Nucleus accumbens (tissue), 56 donors: ENCODE data around the gene ZDHHC14.
"Not testable (repeated sequence)": the region's sequence is repeated elsewhere in the genome, so short reads cannot be mapped to it uniquely, and the experiment has no call there.

Source experiments
- DNase-seq, 56 donors: peaks; one replicate each; lab custom pipeline; 2025; lab: John Stamatoyannopoulos, UW

ZDHHC14 gene

DNA sequence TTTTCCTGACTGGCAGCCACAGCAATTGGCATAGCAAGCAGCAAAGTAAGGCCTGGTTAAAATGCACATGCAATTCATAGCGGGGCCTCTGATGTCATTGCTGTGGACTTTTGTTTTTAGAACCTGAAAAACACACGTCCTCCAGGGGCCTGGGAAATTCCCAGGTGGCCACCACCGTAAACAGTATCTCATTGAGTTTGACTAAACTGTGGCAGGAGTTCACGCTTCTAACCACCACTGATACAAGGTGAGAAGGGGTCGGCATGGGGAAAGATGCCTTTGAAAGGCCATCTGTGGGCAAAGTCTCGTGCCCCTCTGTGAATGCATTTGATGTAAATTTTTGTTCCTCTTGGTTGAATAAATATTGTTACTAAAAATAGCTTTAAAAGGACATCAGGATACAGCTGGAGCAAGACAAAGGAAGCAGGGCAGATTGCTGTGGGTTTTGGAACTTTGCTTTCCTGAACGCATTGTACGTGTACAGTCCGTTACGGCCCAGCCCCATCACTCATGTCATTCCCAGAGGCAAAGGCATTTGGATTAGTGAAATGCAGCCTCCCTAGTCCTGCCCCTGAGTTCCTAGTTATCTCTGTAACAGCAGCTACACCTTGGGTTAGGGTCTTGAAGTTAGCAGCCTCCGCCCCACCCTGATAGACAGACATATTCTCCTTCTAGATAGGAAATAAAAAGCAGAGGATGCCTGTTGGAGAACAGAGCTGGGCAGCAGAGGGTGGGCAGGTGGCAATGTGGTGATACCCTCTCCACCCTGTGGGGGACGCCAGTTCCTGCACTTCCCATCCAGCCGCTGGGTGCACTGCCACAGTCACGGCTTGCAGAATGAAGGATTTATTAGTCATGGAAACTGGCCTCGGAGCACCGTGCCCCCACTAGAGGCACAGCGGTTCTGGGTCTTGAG, 80.3 kb downstream of the ZDHHC14 start:
- peak in 3 of 56 donors; percentile 26 to 57 (median 42) for DNase-seq

DNA sequence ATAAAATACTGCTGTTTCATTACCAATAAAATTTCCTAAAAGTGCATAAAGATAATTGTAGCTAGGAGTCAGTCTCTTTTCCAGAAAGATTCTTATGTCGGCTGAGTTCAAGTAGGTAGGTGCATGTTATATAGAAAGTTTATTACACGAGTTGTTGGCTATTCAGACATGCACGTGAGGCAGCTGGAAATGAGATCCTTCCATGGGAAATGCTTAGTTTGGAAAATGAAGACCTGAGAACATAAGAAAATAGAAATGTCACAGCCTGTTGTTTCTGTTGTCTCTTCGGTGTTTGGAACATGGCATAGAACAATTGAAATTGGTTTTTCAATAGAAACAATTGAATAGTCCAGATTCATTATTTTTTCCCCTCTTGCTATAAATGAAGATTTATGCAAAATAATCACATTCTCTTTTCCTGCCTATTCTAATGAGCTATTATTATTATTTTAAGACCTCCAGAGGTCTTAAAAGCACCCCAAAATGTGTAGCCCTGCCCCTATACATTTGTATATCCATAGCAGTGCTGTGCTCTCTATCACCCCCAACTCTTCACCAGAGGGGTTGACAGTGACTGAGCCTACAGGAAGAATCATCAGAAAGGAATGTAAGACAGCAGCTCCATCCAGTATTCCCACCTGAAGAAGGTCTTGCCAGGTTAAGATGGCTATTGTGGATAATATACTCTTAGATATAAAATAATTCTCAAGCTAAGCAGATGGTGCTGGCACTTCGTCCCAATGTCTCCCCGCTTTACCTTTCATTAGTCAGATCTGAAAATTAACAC, 82.2 kb downstream of the ZDHHC14 start:
- DNase-seq: no peak

DNA sequence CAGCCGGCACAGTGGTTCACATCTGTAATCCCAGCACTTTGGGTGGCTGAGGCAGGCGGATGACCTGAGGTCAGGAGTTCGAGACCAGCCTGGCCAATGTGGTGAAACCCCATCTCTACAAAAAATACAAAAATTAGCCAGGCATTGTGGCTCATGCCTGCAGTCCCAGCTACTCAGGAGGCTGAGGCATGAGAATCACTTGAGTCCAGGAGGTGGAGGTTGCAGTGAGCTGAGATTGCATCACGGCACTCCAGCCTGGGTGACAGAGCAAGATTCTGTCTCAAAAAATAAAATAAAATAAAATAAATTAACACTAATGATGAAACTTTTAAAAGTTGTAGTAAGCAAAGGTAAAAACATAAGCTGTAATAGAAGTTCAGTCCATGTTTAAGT, 82.7 kb downstream of the ZDHHC14 start:
- DNase-seq: not testable (repeated sequence)

DNA sequence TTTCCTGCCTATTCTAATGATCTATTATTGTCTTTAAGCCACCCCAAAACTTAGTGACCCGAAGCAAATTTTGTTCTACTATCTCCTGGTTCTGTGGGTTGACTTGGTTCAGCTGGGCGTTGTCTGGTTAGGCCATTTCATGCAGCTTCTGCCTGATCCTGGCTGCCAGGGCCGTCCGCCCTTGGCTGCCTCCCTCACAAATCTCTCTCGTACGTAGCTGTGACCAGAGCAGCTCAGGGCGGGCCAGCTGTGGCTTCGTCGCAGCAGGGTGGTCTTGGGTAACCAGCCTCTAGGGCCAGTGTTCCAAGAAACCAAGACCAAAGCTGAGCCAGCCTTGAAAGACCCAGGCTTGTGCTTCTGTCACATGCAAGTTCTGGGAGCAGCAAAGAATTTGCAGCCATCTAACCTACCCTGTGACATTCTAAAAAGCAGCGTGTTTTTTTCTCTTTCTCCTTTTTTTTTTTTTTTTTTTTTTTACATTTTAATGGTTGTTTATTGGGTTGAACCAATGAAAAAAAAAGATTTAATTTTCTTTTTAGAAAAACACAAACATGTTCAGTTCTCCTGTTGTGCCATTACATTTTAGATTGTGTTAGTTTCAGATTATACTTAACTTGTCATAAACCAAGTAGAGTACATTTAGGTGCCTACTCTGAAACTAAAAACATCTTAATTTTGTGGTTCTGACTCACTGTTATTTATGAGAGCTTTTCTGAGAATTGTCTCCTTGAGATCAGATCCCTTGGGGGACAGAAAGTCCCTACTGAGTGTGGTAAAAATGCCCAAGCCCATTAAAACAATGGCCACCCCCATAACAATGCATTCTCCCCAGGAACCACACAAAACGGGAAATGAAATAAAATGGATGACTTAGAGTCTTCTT, 83.9 kb downstream of the ZDHHC14 start:
- no peak for DNase-seq

- no peak for DNase-seq
Observed at GRCh38 chr6:157466342-157466648, 85.3 kb downstream of the ZDHHC14 start.

- DNase-seq: not testable (repeated sequence)
Observed at GRCh38 chr6:157467339-157467738, 86.3 kb downstream of the ZDHHC14 start.

DNA sequence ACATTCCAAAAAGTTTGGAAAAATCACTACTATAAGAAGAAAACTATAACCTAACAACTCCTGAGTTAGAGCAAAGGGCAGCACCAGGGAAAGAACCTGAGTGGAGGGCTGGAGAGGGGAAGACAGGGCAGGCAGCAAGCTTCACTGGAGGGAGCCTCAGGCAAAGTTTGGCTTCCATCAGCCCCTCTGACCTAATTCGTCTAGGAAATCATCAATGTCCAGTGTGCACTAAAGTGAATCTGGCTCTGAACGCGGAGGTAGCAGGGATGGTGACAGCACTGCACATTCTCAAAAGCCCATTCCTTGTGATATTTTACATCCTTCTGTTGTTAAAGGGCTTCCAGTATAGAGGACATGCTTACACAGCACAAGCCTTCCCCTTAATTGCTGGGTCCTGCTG, 87.1 kb downstream of the ZDHHC14 start:
- DNase-seq: no peak

GRCh38 chr6:157468574-157468973, 87.6 kb downstream of the ZDHHC14 start:
- DNase-seq: no peak

DNA sequence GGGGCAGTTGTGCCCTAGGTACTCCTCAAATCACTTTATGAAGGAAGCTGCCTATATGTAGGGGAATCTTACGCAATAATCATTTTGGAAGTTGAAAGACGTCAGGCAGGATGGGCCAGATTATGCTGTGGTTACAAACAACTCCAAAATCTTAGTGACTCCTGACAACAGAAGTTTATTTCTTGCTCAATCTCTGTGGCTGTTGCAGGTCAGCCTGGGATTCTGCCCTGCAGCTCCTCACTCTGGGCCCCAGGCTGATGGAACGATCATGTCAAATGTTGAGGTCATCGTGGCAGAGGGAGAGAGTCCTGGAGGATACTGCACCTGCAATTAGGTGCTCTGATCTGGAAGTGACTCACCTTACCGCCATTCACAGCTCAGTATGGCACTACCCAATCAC, 88.4 kb downstream of the ZDHHC14 start:
- DNase-seq: no peak

DNA sequence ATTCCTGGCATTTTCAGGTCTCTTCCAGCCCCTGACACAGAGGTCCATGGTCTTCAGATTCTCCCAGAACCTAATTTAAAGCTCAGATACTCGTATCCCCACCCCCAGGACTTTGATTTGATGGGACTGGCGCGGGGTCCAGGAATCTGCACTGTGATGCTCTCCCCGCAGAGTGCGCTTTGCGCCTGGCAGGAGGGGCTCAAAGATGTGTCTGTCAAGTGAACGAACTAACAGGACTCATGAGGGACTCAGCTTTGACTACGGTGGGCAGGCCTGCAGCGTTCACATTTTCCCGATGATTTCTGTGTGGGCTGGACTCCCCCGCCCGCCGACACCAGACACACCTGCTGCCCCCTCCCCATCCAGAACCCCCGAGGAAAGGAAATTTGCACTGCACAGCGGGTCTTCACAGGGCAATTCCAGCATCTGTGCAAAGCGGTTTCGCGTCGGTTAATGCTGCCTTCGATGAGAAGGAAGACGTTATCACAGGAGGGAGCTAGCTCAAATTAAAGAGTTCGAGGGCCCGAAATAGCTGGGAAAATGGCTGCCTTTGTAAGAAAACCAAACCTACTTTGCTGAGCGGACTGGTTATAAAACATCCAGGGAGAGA, 90.2 kb downstream of the ZDHHC14 start:
- no peak for DNase-seq

GRCh38 chr6:157471895-157472686, 91.1 kb downstream of the ZDHHC14 start:
- no peak for DNase-seq

DNA sequence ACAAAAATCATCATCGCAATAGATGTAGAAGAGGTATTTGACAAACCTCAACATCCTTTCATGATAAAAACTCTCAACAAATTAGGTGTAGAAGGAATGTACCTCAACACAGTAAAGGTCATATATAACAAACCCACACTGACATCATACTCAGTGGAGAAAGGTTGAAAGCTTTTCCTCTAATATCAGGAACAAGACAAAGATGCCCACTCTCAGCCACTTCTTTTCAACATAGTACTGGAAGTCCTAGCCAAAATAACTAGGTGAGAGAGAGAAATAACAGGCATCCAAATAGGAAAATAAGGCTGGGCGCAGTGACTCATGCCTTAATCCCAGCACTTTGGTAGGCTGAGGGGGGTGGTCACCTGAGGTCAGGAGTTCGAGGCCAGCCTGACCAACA, 95.8 kb downstream of the ZDHHC14 start:
- DNase-seq: no peak

- DNase-seq: no peak
Observed at GRCh38 chr6:157478926-157479325, 97.9 kb downstream of the ZDHHC14 start.

DNA sequence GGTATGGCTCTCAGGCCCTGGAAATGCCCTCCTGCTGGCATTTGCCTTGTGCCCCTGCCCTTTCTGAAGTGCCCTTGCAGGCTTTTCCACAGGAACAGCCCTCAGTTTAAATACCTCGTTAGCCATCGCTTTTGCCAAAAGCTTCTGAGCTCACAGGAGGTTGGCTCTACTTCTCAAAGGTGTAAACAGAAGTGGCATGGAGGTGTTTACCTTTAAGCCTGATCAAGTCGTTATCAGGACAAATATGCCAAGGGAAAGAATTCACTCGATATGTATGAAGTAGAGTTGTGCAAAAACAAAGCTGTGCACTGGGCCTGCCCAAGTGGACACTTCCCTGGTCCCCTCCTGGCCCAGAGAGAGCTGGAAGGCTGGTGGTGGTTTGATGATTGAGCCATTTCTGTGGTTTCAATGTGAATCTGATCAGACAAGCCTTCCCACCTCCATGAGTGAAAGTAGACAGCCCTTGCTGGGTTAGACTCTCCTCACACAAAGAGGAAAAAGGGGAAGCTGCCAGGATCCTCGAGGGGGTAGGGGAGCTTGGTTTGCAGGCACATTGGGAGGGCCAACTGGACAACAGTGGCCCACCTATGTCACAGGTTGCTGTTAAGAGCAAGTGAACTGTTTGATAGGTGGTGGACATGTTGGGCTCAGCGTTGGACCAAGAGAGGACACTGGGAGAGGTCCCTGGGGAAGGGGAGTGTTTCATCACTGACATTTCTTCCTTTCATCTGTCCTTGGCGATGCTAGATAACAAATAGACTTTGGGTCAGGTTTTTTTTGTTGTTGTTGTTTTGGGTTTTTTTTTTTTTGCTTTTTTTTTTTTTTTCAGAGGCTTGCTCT, 98.7 kb downstream of the ZDHHC14 start:
- no peak for DNase-seq

- DNase-seq: no peak
Observed at GRCh38 chr6:157481189-157481864, 100.3 kb downstream of the ZDHHC14 start.

GRCh38 chr6:157481865-157482249, 100.9 kb downstream of the ZDHHC14 start:
- DNase-seq: no peak

DNA sequence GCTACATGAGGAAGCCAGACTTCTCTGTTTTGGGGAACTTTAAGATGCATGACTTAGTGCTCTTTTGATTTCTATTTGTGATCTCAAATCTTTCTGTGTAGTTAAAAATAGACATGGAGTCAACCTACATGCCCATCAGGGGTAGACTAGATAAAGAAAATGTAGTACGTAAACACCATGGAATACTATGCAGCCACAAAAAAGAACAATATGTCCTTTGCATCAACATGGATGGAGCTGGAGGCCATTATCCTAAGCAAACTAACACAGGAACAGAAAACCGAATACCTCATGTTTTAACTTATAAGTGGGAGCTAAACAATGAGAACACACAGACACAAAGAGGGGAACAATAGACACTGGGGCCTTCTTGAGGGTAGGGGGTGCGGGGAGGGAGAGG, 102.8 kb downstream of the ZDHHC14 start:
- no peak for DNase-seq

DNA sequence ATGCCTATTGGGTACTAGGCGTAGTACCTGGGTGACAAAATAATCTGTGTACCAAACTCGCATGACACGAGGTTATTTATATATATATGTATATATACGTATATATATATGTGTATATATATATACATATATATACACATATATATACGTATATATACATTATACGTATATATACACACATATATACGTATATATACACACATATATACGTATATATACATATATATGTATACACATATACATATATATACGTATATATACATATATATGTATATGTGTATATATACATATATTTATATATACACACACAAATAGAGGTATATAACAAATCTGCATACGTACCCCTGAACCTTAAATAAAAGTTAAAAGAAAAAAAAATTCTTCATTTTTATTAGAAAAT, 103.2 kb downstream of the ZDHHC14 start:
- DNase-seq: no peak
